Subcutaneous preadipocyte (primary cell): ENCODE measurements around the gene PRPF8. TPM values are rescaled to one million over a fixed set of nuclear protein-coding genes. Genes with fewer than 3 reads are reported as not detected.

Source experiments
- small RNA-seq: library from RNA; depleted of rRNA; stranded (forward); fragments of <200 nt; gene quantifications from one replicate; pipeline ENCODE3, GENCODE V24; 2012
- total RNA-seq: library from RNA; depleted of rRNA; stranded (reverse); fragments of >200 nt; gene quantifications from 2 replicates; pipeline ENCODE4 v1.2.3, GENCODE V29; 2012

Gene PRPF8
- 131 and 150 TPM in 2 replicates for total RNA-seq

GRCh38 chr17:1684378-1685189, at the start of gene PRPF8:
PRPF8 (minus strand) TSS chr17:1684867; CDS start chr17:1684571, 296 bp downstream.

GRCh38 chr17:1724351-1724868, 39.7 kb upstream of the PRPF8 start, which contains the start of gene WDR81:
WDR81 (plus strand) TSS chr17:1724704; CDS start chr17:1724960, 256 bp downstream.

GRCh38 chr17:1709971-1710806, 25.5 kb upstream of the PRPF8 start, which contains the start of gene TLCD2:
TLCD2 (minus strand) TSS chr17:1710377; CDS start chr17:1710242, 135 bp downstream.

GRCh38 chr17:1649844-1650501, 34.7 kb downstream of the PRPF8 start, which contains the start of gene RILP:
RILP (minus strand) TSS chr17:1649866; CDS start chr17:1649804, 62 bp downstream.

GRCh38 chr17:1645207-1646171, 39.2 kb downstream of the PRPF8 start, which contains the start of gene SCARF1:
SCARF1 (minus strand) TSS chr17:1645732; CDS start chr17:1645697, 35 bp downstream.

GRCh38 chr17:1627982-1628855, 56.4 kb downstream of the PRPF8 start, which contains the start of gene SLC43A2:
SLC43A2 (minus strand) TSS chr17:1628834; CDS start chr17:1627874, 960 bp downstream.

Small RNAs within 50 kb of the gene (small RNA-seq; reads per million reads assigned to genes)
- gene RN7SL105P = not detected

Other genes with a start within 250 kb of the PRPF8 start
- gene CRK, start 228.6 kb downstream of the PRPF8 start, total RNA-seq = 84.1 and 97.6 TPM in 2 replicates
- 107 and 128 TPM in 2 replicates for gene MYO1C, start 192.2 kb downstream of the PRPF8 start, total RNA-seq
- 15.6 and 22.0 TPM in 2 replicates for gene INPP5K, start 168.3 kb downstream of the PRPF8 start, total RNA-seq
- 16.2 and 18.7 TPM in 2 replicates for gene PITPNA, start 122.1 kb downstream of the PRPF8 start, total RNA-seq
- gene SLC43A2, start 56.0 kb downstream of the PRPF8 start, total RNA-seq = 2.2 and 3.3 TPM in 2 replicates
- 0.20 TPM in 1 of 2 replicates, not detected in the other for gene SCARF1, start 39.1 kb downstream of the PRPF8 start, total RNA-seq
- gene RILP, start 35.0 kb downstream of the PRPF8 start, total RNA-seq = 4.0 and 6.1 TPM in 2 replicates
- gene TLCD2, start 25.5 kb upstream of the PRPF8 start, total RNA-seq = 0.98 and 1.5 TPM in 2 replicates
- gene WDR81, start 39.8 kb upstream of the PRPF8 start, total RNA-seq = 46.9 and 47.4 TPM in 2 replicates
- gene SERPINF2, start 58.0 kb upstream of the PRPF8 start, total RNA-seq = under 0.01 TPM in 1 of 2 replicates, not detected in the other
- gene SERPINF1, start 77.2 kb upstream of the PRPF8 start, total RNA-seq = 72.1 and 268 TPM in 2 replicates
- gene SMYD4, start 145.0 kb upstream of the PRPF8 start, total RNA-seq = 9.2 and 13.1 TPM in 2 replicates
- gene RPA1, start 145.1 kb upstream of the PRPF8 start, total RNA-seq = 19.0 and 20.6 TPM in 2 replicates